Measurements from ENCODE around the gene IFITM10. TPM values are rescaled to one million over a fixed set of nuclear protein-coding genes. Genes with fewer than 3 reads are reported as not detected.

Gene IFITM10
- total RNA-seq, 1 donor: 18.1 TPM

GRCh38 chr11:1733009-1733715 is 17.2 kb downstream of the IFITM10 start:
- H3K27me3 ChIP-seq (ENCODE audit: insufficient read depth, low read length): peaks cover 38% of the 10 kb centered on the region
- no peaks in the 10 kb centered on the region for H3K4me1 ChIP-seq (ENCODE audit: insufficient read depth, low read length)
- no peak overlapping the region for H3K4me3 ChIP-seq (ENCODE audit: insufficient read depth, low read length)
- TF ChIP-seq CTCF (IDR thresholded peaks at IDR 0.05; ENCODE audit: extremely low read depth, low read depth, low read length): no peak
- no peak overlapping the region for H2AFZ ChIP-seq (ENCODE audit: low read length)
- H4K20me1 ChIP-seq (ENCODE audit: insufficient read depth, low read length): peaks cover 7% of the 10 kb centered on the region
- no peak for DNase-seq (ENCODE audit: insufficient read length, low spot score, missing footprints)
- no peaks in the 10 kb centered on the region for H3K36me3 ChIP-seq (ENCODE audit: insufficient read depth, low read length)
- H3K9me3 ChIP-seq (ENCODE audit: low read depth, low read length): peaks cover 4% of the 10 kb centered on the region
- H3K79me2 ChIP-seq (ENCODE audit: insufficient read depth, low read length): no peaks in the 10 kb centered on the region
- no peak overlapping the region for H3K27ac ChIP-seq (ENCODE audit: low read depth, low read length)
- H3K4me2 ChIP-seq (ENCODE audit: insufficient read depth, low read length): no peak overlapping the region

DNA sequence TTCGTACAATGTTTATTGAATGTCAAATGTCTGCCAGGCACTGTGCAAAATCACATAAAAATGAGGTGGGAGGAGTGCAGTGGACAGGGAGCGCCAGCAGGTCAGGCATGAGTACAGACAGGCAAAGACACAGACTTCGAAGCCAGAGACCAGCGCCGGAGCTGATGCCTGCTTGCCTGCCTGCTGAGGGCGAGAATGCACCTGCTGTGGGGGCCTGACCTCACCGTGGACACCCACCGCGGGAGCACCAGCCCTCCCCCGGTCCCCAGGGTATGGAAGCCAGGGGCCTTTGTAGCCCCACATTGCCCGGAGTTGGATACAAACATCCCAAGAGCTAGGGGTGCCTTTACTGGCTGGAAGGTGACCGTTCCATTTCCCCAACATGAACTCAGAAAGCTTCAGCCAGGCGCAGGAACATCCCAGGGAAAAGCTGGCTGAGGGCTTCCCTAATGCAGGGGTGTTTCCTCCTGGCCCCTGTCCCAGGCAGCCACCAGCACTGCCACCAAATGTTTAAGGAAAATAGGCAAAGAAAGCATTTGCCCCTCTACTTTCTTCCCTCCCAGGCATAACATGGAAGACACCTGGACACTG is 17.9 kb downstream of the IFITM10 start:
- DNase-seq (ENCODE audit: insufficient read length, low spot score, missing footprints): no peak
- Histone ChIP-seq H3K4me1 (ENCODE audit: insufficient read depth, low read length) (no peaks in the 10 kb centered on the region), H3K79me2 (ENCODE audit: insufficient read depth, low read length) (no peaks in the 10 kb centered on the region), H2AFZ (ENCODE audit: low read length) (no peak overlapping the region), H3K27ac (ENCODE audit: low read depth, low read length) (no peak overlapping the region), H4K20me1 (ENCODE audit: insufficient read depth, low read length) (peaks cover 7% of the 10 kb centered on the region), H3K27me3 (ENCODE audit: insufficient read depth, low read length) (peaks cover 45% of the 10 kb centered on the region), H3K36me3 (ENCODE audit: insufficient read depth, low read length) (no peaks in the 10 kb centered on the region), H3K9me3 (ENCODE audit: low read depth, low read length) (peaks cover 3% of the 10 kb centered on the region), H3K4me2 (ENCODE audit: insufficient read depth, low read length) (no peak overlapping the region), H3K4me3 (ENCODE audit: insufficient read depth, low read length) (no peak overlapping the region)
- no peak for TF ChIP-seq CTCF (IDR thresholded peaks at IDR 0.05; ENCODE audit: extremely low read depth, low read depth, low read length)

- Histone ChIP-seq H3K27ac (ENCODE audit: low read depth, low read length) (no peak overlapping the region), H3K9me3 (ENCODE audit: low read depth, low read length) (no peaks in the 10 kb centered on the region), H4K20me1 (ENCODE audit: insufficient read depth, low read length) (peaks cover 7% of the 10 kb centered on the region), H3K79me2 (ENCODE audit: insufficient read depth, low read length) (no peaks in the 10 kb centered on the region), H3K4me1 (ENCODE audit: insufficient read depth, low read length) (no peaks in the 10 kb centered on the region), H3K27me3 (ENCODE audit: insufficient read depth, low read length) (peaks cover 46% of the 10 kb centered on the region), H2AFZ (ENCODE audit: low read length) (no peak overlapping the region), H3K4me2 (ENCODE audit: insufficient read depth, low read length) (no peak overlapping the region), H3K36me3 (ENCODE audit: insufficient read depth, low read length) (no peaks in the 10 kb centered on the region), H3K4me3 (ENCODE audit: insufficient read depth, low read length) (no peak overlapping the region)
- DNase-seq (ENCODE audit: insufficient read length, low spot score, missing footprints): no peak
- TF ChIP-seq CTCF (IDR thresholded peaks at IDR 0.05; ENCODE audit: extremely low read depth, low read depth, low read length): no peak
Measured at GRCh38 chr11:1731451-1732059, 18.8 kb downstream of the IFITM10 start.

DNA sequence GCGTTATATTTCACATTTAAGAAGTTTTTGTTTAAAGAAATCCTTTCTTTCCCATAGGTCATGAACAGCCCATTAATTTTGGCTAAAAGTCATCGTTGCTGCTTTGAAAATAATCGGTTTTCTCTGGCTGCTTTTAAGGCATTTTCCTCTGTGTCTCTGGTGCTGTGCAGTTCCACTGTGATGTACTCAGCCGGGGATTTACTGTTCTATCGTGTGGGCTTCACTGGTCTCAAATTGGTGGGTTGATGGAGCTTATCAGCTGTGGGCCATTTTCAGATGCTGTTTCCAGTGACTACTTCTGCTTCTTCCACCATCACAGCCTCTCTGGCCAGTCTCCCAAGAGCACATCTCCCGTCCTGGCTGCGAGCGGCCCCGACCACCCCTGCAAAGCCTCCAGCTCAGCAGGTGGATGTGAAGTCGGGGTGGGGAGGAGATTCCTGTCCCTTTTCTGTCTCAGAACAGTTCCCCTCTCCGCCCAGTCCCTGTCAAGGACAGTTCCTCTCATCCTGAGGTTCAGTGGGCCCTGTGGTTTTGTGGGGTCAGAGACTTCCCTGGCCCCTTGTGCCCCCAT is 20.3 kb downstream of the IFITM10 start:
- Histone ChIP-seq H3K9me3 (ENCODE audit: low read depth, low read length) (no peaks in the 10 kb centered on the region), H3K4me1 (ENCODE audit: insufficient read depth, low read length) (no peaks in the 10 kb centered on the region), H3K27ac (ENCODE audit: low read depth, low read length) (no peak overlapping the region), H3K4me2 (ENCODE audit: insufficient read depth, low read length) (no peak overlapping the region), H3K36me3 (ENCODE audit: insufficient read depth, low read length) (no peaks in the 10 kb centered on the region), H2AFZ (ENCODE audit: low read length) (no peak overlapping the region), H4K20me1 (ENCODE audit: insufficient read depth, low read length) (peaks cover 5% of the 10 kb centered on the region), H3K27me3 (ENCODE audit: insufficient read depth, low read length) (peaks cover 52% of the 10 kb centered on the region), H3K4me3 (ENCODE audit: insufficient read depth, low read length) (no peak overlapping the region), H3K79me2 (ENCODE audit: insufficient read depth, low read length) (no peaks in the 10 kb centered on the region)
- DNase-seq (ENCODE audit: insufficient read length, low spot score, missing footprints): no peak
- no peak for TF ChIP-seq CTCF (IDR thresholded peaks at IDR 0.05; ENCODE audit: extremely low read depth, low read depth, low read length)
